GM23338 (cell line): ENCODE results near the gene AGTRAP. TPM values are rescaled to one million over a fixed set of nuclear protein-coding genes. Genes with fewer than 3 reads are reported as not detected.

Source experiments
- ATAC-seq: fragments of 200-7000 bp; cut with Tn5 transposase; 3 replicates; pipeline ENCODE4 v1.9.1; 2020
- DNase-seq: peaks from one replicate; pipeline ENCODE4 v3.0.0-alpha.2; 2015; ENCODE audit warnings: low spot score
- H2AFZ ChIP-seq: fragments of 200-600 bp; sonication (generic); 2 replicates; pipeline ENCODE4 v1.8.0; 2016; ENCODE audit warnings: antibody characterized with exemption, mild to moderate bottlenecking, moderate library complexity
- H3F3A ChIP-seq: fragments of 200-600 bp; sonication (generic); replicated peaks from 2 replicates; pipeline ENCODE4 v1.8.0; 2017; ENCODE audit warnings: antibody characterized with exemption, mixed run types, low read depth
- H3K27ac ChIP-seq: fragments of 200-600 bp; sonication (generic); 2 replicates; pipeline ENCODE4 v1.6.1; 2016; ENCODE audit warnings: low read depth
- H3K27me3 ChIP-seq: fragments of 200-600 bp; sonication (generic); 2 replicates; pipeline ENCODE4 v1.8.0; 2016; ENCODE audit warnings: mild to moderate bottlenecking, mixed run types, moderate library complexity; ENCODE audit not compliant: insufficient read depth
- H3K36me3 ChIP-seq: fragments of 200-600 bp; sonication (generic); 2 replicates; pipeline ENCODE4 v1.8.0; 2016; ENCODE audit warnings: mild to moderate bottlenecking; ENCODE audit not compliant: insufficient read depth
- H3K4me1 ChIP-seq: fragments of 200-600 bp; sonication (generic); 2 replicates; pipeline ENCODE4 v1.8.0; 2016; ENCODE audit warnings: mild to moderate bottlenecking, moderate library complexity; ENCODE audit not compliant: insufficient read depth
- H3K4me2 ChIP-seq: fragments of 200-600 bp; sonication (generic); 2 replicates; pipeline ENCODE4 v1.7.1; 2017; ENCODE audit warnings: mixed run types
- H3K4me3 ChIP-seq: fragments of 200-600 bp; sonication (generic); 2 replicates; pipeline ENCODE4 v1.6.1; 2016; ENCODE audit warnings: mixed run types
- H3K79me2 ChIP-seq: fragments of 200-600 bp; sonication (generic); replicated peaks from 2 replicates; pipeline ENCODE4 v1.8.0; 2017; ENCODE audit warnings: mild to moderate bottlenecking; ENCODE audit not compliant: insufficient read depth
- H3K9me2 ChIP-seq: fragments of 200-600 bp; sonication (generic); 2 replicates; pipeline ENCODE4 v1.8.0; 2017; ENCODE audit not compliant: insufficient read depth
- H4K20me1 ChIP-seq: fragments of 200-600 bp; sonication (generic); replicated peaks from 2 replicates; pipeline ENCODE4 v1.8.0; 2017; ENCODE audit warnings: mild to moderate bottlenecking; ENCODE audit not compliant: insufficient read depth
- H3K27ac Mint-ChIP-seq: 2 replicates; pipeline ENCODE4 v1.8.0; 2020; ENCODE audit warnings: inconsistent platforms, mild to moderate bottlenecking, moderate library complexity, mixed read lengths
- H3K27me3 Mint-ChIP-seq: 3 replicates; pipeline ENCODE4 v1.8.0; 2022; ENCODE audit warnings: low read depth, mild to moderate bottlenecking, moderate library complexity, mixed read lengths, inconsistent platforms; ENCODE audit not compliant: insufficient read depth, poor library complexity
- H3K36me3 Mint-ChIP-seq: 3 replicates; pipeline ENCODE4 v1.8.0; 2021; ENCODE audit warnings: low read depth, mild to moderate bottlenecking, inconsistent platforms, moderate library complexity, mixed read lengths
- H3K4me1 Mint-ChIP-seq: 3 replicates; pipeline ENCODE4 v1.8.0; 2020; ENCODE audit warnings: mild to moderate bottlenecking, inconsistent platforms, mixed read lengths
- H3K4me3 Mint-ChIP-seq: 3 replicates; pipeline ENCODE4 v1.8.0; 2021; ENCODE audit warnings: moderate library complexity, mild to moderate bottlenecking, inconsistent platforms, mixed read lengths
- H3K9me3 Mint-ChIP-seq: 3 replicates; pipeline ENCODE4 v1.8.0; 2020; ENCODE audit warnings: moderate library complexity, mild to moderate bottlenecking, inconsistent platforms, mixed read lengths
- CREB1 ChIP-seq: fragments of 250-450 bp; sonication (Bioruptor Pico); IDR thresholded peaks from 2 replicates; pipeline ENCODE4 v1.5.0; 2020; ENCODE audit warnings: low read depth, mild to moderate bottlenecking, moderate library complexity
- EZH2 ChIP-seq: fragments of 200-600 bp; sonication (generic); IDR thresholded peaks from one replicate; pipeline ENCODE4 v1.8.0; 2017; ENCODE audit warnings: antibody characterized with exemption, mild to moderate bottlenecking, low read depth; ENCODE audit not compliant: unreplicated experiment
- EZH2phosphoT487 ChIP-seq: fragments of 200-600 bp; sonication (generic); IDR thresholded peaks from one replicate; pipeline ENCODE4 v1.8.1; 2018; ENCODE audit warnings: antibody characterized with exemption; ENCODE audit not compliant: unreplicated experiment
- JUNB ChIP-seq: IDR thresholded peaks from one replicate; pipeline ENCODE4 v1.6.1; 2016; ENCODE audit warnings: antibody characterized with exemption; ENCODE audit not compliant: unreplicated experiment
- NANOG ChIP-seq: IDR thresholded peaks from 2 replicates; pipeline ENCODE4 v1.6.1; 2016; ENCODE audit warnings: antibody characterized with exemption, borderline replicate concordance
- ZNF114 ChIP-seq: fragments of 250-450 bp; sonication (Bioruptor Pico); IDR thresholded peaks from 2 replicates; pipeline ENCODE4 v1.5.0; 2020; ENCODE audit warnings: mild to moderate bottlenecking, moderate library complexity
- ZNF331 ChIP-seq: fragments of 250-450 bp; sonication (Bioruptor Pico); IDR thresholded peaks from 2 replicates; pipeline ENCODE4 v1.5.0; 2020; ENCODE audit warnings: low read depth, mild to moderate bottlenecking, moderate library complexity
- polyA plus RNA-seq: library from polyadenylated mRNA; unstranded; fragments of >200 nt; fragmentation: Nextera tagmentation; extraction: Ambion mirVana; gene quantifications from 2 replicates; pipeline ENCODE4 v1.2.1, GENCODE V29; 2016
- total RNA-seq: library from RNA; depleted of rRNA; stranded (reverse); fragments of >200 nt; shearing (Covaris generic); gene quantifications from 2 replicates; pipeline ENCODE4 v1.2.3, GENCODE V29; 2014
- TF ChIP-seq, protein P1 (sequence below): fragments of 250-450 bp; sonication (Bioruptor Pico); IDR thresholded peaks from 2 replicates; pipeline ENCODE4 v1.5.0; 2020; ENCODE audit warnings: mild to moderate bottlenecking, moderate library complexity

Gene AGTRAP
- total and polyA plus RNA-seq, 2 experiments from 2014 or later, result 79.4 to 102 TPM

DNA sequence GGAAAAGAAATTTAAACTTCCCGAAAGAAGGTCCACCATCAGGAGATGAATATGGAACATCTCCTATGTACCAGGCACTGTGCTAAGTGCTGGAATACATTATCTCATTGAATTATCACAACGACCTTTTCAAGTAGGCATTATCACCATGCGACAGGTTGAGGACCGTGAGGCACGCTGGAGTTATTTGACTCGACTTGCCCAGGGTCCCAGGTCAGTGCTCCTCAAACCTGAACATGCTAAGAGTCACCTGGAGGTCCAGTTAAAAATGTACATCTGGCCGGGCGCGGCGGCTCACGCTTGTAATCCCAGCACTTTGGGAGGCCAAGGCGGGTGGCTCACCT, 15.9 kb upstream of the AGTRAP start (continued):
- TF ChIP-seq, protein P1, sequence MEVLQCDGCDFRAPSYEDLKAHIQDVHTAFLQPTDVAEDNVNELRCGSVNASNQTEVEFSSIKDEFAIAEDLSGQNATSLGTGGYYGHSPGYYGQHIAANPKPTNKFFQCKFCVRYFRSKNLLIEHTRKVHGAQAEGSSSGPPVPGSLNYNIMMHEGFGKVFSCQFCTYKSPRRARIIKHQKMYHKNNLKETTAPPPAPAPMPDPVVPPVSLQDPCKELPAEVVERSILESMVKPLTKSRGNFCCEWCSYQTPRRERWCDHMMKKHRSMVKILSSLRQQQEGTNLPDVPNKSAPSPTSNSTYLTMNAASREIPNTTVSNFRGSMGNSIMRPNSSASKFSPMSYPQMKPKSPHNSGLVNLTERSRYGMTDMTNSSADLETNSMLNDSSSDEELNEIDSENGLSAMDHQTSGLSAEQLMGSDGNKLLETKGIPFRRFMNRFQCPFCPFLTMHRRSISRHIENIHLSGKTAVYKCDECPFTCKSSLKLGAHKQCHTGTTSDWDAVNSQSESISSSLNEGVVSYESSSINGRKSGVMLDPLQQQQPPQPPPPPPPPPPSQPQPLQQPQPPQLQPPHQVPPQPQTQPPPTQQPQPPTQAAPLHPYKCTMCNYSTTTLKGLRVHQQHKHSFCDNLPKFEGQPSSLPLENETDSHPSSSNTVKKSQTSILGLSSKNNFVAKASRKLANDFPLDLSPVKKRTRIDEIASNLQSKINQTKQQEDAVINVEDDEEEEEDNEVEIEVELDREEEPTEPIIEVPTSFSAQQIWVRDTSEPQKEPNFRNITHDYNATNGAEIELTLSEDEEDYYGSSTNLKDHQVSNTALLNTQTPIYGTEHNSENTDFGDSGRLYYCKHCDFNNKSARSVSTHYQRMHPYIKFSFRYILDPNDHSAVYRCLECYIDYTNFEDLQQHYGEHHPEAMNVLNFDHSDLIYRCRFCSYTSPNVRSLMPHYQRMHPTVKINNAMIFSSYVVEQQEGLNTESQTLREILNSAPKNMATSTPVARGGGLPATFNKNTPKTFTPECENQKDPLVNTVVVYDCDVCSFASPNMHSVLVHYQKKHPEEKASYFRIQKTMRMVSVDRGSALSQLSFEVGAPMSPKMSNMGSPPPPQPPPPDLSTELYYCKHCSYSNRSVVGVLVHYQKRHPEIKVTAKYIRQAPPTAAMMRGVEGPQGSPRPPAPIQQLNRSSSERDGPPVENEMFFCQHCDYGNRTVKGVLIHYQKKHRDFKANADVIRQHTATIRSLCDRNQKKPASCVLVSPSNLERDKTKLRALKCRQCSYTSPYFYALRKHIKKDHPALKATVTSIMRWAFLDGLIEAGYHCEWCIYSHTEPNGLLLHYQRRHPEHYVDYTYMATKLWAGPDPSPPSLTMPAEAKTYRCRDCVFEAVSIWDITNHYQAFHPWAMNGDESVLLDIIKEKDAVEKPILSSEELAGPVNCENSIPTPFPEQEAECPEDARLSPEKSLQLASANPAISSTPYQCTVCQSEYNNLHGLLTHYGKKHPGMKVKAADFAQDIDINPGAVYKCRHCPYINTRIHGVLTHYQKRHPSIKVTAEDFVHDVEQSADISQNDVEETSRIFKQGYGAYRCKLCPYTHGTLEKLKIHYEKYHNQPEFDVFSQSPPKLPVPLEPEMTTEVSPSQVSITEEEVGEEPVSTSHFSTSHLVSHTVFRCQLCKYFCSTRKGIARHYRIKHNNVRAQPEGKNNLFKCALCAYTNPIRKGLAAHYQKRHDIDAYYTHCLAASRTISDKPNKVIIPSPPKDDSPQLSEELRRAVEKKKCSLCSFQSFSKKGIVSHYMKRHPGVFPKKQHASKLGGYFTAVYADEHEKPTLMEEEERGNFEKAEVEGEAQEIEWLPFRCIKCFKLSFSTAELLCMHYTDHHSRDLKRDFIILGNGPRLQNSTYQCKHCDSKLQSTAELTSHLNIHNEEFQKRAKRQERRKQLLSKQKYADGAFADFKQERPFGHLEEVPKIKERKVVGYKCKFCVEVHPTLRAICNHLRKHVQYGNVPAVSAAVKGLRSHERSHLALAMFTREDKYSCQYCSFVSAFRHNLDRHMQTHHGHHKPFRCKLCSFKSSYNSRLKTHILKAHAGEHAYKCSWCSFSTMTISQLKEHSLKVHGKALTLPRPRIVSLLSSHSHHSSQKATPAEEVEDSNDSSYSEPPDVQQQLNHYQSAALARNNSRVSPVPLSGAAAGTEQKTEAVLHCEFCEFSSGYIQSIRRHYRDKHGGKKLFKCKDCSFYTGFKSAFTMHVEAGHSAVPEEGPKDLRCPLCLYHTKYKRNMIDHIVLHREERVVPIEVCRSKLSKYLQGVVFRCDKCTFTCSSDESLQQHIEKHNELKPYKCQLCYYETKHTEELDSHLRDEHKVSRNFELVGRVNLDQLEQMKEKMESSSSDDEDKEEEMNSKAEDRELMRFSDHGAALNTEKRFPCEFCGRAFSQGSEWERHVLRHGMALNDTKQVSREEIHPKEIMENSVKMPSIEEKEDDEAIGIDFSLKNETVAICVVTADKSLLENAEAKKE (CRISPR knock-in tag), result no peak
- TF ChIP-seq NANOG (no peak), CREB1 (no peak)

DNA sequence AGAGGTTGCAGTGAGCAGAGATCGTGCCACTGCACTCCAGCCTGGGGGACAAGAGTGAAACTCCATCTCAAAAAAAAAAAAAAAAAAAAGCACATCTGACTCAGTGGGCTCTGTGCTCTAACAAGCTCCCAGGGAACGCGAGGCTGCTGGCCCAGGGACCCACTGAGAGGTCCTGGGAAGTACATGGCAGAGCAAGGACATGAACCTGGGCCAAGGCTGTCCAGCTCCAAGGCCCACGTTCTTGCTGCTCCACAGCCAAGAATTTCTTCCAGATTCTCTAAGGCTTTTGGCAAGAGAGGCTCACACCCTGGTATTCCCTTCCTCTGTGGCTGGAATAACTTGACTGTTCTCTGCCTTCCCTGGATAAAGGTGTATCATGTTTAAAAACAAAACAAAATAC, 15.4 kb upstream of the AGTRAP start:
- Mint-ChIP-seq H3K4me1 (peaks cover 21% of the 10 kb centered on the region), H3K27ac (no peak overlapping the region), H3K27me3 (peaks cover 14% of the 10 kb centered on the region), H3K9me3 (no peaks in the 10 kb centered on the region), H3K36me3 (peaks cover 19% of the 10 kb centered on the region), H3K4me3 (no peak overlapping the region)
- Histone ChIP-seq H3K27ac (no peak overlapping the region), H3K4me3 (no peak overlapping the region), H3K79me2 (no peaks in the 10 kb centered on the region), H3K36me3 (no peaks in the 10 kb centered on the region), H3K9me2 (no peaks in the 10 kb centered on the region), H3K4me1 (peaks cover 12% of the 10 kb centered on the region), H2AFZ (no peak overlapping the region), H3F3A (peaks cover 16% of the 10 kb centered on the region), H4K20me1 (no peaks in the 10 kb centered on the region), H3K27me3 (no peaks in the 10 kb centered on the region), H3K4me2 (no peak overlapping the region)
- TF ChIP-seq CREB1 (no peak), EZH2 (no peak), EZH2phosphoT487 (no peak), ZNF331 (CRISPR knock-in tag) (no peak), JUNB (no peak), ZNF114 (no peak), NANOG (no peak)
- no peak for DNase-seq
- no peak for ATAC-seq
